8988T (cell line): Measurements from ENCODE around the gene TRMT61A.

Experiments
- DNase-seq: peaks from one replicate; pipeline ENCODE4 v3.0.0; 2011

TRMT61A gene

DNA sequence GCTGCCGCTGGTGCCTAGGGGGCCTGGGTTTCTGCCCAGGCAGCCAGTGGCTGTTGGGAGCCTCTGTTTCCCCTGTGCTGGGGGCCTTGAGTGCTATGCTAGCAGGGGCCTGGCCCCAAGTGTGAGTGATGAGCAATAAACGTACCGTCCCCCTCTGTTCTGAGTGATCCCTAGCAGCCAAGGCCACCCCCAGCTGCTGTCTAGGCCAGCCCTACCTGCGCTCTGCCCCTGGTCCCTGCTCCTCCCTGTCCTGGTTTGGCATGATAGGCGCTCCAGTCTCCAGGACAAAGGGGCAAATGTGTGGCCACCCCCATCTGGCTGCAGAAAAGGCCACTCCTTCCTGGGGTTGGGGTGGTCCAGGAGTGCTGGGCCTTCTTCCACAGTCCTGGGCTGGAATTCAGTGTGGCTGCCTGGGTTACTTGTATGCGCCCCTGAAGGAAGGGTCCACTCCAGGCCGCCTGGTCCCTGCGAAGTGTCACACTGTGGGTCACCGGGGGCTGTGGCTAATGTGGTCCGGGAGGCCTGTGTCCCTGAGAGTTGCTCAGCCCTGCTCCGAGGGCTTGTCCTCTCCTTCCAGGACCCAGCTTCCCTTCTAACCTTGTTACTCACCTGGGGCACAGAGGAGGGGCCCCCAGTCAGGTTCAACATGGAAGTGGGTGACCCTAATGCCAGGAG, 7.0 kb downstream of the TRMT61A start:
- DNase-seq: no peak

DNA sequence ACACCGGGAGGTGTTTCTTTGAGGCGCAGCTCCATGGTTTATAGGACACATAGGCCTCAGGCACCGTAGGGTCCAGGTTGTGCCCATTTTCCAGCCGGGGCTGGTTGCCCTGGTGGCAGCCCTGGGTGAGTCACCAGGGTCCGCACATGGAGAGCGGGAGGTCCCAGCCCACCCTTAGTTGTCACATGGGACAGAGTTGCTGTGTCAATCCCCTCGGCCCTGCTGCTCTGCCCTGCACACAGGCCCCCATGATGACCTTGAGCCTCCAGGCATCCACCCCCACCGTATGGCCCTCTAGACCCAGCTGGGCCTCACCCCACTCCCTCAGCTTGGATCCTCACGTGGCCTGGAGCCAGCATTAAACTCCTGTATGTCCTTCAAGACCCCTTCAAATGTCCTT, 7.7 kb downstream of the TRMT61A start:
- DNase-seq: no peak

DNA sequence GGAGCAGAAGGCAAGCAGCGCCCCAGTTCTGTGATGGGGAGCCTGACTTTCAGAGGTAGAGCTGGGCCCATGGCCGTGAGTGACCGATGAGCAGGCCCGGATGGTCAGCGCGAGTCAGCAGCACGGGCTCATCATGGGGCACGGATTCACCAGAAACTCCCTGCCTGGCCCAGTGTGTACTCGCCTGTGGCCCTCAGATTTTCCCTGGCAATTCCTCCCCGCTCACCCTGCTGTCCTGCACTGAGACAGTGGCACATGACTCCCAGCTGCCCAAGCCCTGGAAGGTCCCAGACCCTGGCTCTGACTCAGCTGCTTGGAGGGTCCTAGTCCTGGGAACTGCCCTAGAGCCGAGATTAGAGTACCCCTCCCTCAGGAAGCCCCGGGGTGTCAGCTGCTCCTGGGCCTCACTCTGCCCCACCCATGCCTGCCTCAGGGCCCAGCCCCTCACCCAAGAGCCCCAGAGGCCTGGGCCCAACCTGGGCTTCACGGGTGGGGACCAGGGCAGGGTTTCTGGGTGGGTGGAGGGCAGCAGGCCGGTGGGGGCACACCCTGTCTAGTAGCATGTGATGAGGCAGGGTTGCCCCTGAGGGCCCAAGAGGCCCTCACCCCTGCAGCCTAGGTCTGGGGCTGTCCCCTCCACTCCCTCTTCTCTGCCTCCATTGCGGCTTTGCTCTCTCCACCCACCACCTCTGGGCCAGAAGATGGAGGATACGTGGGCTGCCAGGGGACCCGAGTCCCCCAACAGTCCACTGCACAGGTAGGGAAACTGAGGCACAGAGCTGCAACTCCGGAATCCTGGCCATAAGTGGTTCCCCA, 8.4 kb downstream of the TRMT61A start:
- no peak for DNase-seq

DNA sequence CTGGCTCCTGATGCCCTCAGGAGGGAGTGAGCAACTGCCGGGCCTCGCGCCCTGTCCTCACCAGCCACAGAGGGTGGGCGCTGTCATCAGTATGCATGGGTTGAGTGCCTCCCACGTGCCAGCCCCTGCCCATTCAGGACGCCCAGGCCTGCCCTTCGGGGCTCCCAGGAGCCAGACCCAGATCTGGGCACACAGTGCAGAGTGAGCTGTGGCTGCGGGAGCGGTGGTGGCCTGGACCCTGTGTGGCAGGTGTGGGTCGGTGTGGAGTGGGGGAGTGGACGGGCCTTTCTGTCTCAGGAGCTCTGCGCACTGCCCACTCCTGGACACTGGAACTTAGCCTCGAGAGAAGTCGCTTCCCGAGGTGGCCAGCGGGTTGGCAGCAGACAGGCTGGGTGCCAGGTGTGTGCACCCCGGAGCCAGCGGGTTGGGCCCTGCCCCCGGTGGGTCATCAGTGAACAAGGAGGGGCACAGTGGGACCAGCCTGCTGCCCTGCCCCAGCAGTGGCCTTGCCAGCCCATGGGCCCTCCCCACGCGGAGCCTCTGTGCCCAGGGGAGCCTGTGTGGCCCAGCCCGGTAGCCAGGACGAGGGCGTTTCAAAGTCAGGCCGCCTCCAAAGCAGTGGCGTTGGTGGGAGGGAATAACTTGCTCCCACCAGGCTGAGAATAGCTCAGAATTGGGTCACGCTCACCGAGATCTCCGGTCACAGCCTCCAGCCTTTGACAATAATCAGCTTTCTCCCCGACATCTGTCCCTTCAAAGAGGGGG, 9.5 kb downstream of the TRMT61A start:
- DNase-seq: no peak

DNA sequence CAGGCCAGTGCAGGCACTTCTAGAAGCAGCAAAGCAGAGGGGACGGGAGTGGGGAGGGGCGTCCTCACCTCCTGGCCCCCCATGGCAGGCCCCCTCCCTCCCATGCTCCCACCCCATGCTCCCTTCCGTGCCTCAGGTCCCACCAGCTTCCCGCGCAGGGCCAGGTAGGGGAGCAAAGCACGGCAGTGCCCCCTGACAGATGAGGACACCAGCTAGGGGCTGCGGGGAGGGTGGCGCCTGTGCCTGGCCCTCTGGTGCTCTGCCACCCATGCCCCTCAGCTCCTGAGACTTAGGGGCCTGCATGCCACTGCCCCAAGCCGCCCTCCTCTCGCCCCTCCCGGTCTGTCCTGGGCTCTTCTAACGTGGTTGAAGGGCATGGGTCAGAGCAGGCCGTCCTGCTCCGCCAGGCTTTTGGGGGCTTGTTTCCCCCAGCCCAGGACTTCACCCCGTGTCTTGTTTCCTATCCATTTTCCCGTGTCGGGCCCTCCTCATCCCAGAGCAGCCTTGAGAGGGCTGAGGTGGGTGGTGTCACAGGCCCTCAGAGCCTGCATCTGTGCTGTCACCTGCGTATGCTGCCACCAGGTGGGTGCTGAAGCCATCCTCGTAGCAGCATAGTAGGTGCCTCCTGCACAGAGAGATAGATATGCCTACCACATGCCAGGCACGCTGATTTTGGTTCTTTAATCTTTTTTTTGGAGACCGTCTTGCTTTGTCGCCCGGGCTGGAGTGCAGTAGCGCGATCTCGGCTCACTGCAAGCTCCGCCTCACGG, 10.2 kb downstream of the TRMT61A start:
- DNase-seq: no peak

DNA sequence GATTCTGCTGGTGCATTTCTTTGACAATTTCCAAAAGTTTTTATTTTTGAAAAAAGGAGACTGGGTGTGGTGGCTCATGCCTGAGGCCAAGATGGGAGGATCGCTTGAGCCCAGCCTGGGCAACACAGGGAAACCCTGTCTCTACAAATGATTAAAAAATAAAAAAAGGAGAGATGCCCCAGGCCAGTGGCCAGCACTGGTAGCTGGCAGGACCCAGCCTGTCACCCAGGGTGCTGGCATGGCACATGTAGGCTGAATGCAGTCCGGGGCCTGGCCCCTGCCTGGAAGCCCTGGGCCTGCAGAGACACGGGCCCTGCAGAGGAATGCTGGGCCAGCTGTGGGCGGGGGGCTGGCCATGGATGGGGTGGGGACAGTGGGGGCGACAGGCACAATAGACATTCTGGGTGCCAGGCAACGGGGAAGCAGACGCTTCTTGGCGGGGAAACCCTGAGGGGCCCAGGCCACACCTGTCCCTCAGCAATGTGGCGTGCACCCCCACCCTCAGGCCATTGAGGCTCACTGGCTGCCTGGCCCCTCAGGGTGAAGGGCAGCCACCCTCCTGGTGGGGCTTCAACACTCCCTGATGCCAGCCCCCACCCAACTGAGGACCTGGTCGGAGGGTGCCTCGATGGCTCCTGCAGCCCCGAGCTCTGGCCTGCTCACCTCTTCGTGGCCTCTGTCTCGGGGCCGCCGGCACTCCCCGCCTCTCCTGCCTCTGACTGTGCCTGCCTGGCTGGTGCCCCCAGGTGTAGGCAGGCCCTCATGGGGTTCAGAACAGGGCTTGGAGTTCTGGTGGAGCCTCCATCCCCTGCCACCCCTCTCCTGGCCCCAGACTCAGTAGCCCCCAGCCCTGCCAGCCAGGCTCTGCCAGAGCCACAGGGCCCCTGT, 12.1 kb downstream of the TRMT61A start:
- DNase-seq: no peak

DNA sequence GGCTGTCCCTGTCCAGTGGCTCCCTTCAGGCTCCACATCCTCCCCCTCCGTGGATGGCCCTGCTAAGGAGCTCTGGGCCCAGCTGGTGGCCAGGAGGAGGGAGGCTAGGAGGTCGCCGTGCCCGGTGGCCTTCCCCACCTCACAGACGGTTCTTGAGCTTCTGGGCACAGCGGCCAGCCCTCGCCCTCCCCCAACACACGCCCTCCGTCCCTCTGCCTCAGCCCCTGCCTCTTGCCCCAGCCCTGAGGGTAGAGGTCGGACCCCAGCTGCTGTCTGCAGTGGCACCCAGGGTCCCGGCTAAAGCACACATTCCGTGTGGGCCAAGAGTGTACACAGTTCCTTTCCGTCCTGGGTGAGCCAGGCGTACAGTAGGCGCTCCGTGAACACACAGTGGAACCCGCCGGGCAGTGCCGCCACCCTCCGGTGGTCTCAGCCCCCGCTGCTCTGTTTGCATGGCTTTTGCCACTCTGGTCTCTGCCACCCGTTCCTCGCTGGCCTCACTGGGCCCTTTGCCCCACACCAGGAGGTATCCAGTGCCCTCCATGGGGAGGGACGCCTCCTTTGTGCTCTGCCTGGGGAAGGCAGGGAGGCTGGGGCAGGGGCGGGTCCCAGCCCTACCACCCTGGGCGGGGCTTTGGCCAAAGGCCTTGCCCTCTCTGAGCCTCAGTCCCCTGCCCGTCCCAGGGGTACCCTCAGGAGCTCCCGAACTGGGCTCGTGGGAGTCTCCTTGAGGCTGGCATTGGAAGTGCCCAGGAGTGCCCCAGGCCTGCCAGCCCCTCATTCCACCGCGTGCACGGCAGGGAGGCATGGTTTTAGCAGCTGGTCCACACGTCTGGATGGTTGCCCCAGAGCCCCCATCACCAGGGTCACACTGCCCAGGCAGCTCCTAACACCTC, 13.0 kb downstream of the TRMT61A start:
- no peak for DNase-seq

DNA sequence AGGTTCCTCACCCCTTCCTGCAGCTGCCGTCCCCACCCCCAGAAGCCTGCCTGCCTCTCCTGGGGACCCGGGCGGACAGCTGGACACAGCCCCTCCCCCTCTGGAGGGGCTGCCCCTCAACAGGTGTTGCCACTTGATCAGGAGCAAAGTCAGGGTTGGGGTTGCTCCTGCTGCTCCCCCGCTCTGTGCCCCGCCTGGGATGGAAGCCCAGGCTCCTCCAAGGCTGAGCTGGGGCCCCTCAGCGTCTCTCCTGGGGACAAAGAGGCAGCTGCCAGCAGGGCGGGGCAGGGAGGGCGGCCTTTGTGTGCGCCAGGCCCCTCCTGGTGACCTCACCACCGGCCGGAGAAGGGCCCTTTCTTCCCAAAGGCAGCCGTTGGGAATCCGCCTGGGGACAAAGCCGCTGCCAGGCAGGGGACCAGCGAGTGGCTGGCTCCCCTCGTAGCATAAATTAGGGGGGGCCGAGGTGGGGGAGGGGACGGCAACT, 13.7 kb downstream of the TRMT61A start:
- DNase-seq: no peak

DNA sequence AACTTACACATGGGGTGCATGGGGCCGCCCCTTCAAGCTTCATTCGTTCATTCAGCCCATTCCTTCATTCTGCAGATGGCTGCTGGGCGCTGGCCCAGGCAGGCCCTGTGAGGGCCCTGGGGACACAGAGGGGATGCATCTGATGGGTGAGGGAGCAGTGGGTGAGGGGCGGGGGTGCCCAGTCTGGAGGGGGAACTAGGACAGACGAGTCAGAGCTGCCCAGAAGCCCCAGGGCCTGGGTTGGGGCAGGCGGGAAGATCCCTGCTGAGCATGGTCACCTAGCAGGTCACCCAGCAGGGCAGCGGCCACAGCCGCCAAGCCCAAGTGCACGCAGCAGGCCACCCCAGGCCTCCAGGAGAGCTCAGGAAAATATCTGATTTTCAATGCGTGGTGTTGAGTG, 14.1 kb downstream of the TRMT61A start:
- DNase-seq: no peak

DNA sequence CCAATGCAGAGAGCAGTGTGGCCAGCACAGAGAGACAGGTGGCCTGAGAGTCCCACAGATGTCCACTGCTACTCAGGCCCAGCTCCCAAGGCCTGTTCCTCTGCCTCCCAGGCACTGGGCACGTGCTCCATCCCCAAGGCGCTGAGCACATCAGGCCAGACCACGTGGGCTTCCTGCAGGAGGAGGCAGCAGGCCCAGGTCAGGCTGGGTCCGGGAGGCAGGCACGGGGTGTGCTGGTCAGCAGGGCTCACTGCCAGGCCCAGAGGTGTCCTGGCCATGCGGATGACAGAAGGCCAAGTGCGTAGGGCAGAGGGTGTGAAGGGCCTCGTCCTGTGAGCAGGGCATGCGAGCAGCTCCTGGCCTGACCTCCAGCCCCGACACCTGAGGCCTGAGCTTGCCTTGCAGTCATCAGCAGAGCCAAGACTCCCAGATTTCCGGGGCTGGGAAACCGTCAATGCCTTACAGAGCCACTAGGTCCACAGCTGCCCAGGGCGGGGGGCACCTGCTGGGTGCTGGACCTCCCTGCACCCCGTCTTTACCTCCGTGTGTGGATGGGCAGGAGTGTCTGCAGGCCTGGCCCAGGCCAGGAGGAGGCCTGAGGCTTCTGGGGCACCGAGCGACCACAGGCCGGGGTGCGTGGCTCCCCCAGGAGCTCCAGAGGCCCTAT, 14.9 kb downstream of the TRMT61A start:
- DNase-seq: no peak

DNA sequence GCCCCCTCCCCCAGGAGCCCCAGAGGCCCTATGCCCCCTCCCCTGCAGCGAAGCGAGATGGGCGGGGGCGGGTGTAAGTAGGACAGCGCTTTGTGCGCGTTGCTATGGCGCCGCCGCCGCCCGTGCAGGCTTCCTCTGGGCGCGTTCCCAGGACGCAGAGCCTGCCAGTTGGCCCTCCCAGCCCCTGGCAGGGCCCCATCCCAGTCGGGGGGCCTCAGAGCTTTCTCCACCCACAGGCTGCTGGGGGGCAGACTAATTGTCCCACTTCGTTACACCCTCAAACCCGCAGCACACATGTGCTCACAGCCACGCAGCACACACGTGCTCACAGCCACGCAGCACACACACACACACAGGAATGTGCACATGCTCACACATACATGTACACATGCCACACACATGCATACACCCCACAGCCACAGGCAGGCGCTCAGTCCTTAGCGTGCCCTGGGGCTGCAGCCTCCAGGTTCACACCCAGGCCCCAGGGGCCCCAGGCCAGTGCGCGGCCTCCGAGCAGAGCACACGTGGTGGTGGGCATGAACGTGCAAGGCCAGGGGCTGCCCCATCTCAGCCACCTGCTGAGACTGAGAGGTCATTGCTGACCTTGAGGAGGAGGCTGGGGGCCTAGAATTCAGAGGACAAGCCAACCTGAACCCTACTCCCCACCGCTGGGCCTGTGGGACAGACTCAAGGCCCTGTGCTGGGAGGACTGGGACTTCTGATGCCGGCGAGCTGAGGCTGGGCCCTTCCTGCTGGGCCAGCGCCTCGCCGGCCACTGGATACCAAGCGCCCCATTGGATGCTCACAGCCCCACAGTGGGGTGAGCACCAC, 15.6 kb downstream of the TRMT61A start:
- DNase-seq: no peak

DNA sequence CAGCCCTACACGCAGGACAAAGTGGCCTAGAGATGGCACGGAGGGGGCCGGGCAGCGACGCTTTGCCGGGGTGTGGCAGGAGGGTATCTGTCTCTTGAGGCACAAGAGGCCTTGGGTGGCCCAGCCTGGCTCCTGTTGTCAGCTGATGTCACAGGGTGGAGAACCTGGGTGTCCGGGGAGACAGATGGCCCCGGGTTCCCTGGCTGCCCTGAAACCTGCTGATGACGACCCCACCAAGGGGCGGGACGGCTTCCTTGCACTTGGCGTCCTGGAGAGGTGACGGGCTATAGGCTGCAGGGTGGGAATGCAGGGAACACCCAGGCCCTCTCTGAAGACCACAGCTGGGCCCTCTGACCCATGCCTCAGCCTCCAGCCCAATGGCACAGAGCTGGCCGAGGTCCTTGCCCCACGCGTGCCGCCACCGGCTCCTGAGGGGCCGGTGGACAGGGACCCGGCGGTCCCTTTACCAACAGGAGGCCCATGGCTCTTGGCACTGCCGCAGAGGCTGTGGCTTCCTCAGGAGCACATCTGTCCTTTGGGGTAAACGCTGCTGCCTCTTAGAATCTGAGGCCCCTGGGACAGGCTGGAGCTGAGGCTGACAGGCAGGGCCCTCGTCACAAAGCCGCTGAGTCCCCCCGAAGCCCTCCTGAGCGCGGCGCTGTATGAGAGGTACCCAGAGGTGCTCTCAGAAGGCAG, 16.4 kb downstream of the TRMT61A start:
- no peak for DNase-seq

DNA sequence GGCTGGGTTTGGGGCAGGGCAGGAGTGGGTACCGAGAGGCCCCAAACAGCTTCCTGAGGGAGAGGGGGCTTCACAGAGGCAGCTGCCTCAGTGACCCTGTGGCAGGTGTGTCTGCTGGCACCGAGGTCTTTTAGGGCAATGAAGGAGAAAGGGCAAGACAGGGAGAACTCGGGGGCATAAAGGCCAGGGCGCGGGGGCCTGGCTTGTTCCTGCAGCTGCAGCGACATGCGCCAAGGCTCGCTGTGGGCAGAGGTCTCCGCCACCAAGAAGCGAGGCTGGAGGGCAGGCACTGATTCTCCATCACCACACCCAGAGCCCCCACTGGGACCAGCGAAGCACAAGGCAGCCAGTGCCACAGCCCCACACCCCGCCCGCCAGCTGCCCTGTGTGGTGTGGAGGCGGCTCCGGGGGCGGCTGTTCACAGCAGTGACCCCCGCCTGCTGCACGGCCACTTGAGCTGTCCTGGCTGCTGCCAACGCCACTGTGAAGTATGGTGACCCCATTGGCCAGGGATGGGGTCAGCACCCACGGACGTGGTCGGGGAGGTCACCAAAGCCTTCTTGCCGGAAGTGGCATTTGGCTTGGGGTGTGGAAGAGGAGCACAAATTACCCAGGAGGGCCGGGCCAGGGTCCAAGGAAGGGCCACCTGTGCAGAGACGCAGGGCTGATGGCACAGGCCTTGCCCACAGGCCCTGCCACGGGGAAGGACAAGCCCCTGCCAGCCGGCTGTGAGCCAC, 17.1 kb downstream of the TRMT61A start:
- peak; percentile 27 for DNase-seq

DNA sequence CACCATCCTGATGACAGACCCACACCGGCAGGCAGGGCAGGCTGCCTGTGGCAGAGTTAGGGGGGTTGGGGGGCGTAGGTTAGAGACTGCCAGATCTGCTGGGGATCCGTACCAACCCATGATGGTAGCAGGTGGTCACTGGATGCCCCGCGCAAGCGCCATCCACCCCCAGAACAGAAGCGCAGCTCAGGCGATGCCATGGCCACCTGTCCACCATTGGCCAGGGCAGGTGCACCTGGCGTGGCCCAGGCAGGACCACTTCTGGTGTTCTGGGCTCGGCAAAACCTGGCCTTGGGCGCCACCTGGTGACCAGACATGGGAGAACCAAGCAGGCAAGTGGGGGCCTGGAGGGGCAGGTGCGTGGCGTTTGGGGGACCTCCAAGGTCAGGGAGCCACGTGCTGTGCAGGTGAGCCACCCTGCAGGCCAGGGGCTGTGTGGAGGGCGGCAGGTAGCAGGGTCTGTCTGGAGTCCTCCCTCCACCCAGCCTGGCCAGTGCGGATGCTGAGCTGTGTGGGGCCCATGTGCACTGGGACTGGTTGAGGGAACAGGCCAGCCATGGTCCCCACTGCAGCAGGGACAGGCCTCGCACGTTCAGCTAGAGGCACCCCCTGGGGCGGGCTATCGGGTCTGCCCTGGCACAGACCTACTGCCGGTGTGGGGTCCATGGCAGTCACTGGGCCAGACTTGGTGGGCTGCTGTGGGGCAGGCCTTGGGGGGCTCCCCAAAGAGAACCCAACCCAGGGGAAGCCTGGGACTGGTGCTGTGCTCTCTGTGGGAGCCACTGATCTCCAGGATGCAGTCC, 17.9 kb downstream of the TRMT61A start:
- peak; percentile 94 for DNase-seq

DNA sequence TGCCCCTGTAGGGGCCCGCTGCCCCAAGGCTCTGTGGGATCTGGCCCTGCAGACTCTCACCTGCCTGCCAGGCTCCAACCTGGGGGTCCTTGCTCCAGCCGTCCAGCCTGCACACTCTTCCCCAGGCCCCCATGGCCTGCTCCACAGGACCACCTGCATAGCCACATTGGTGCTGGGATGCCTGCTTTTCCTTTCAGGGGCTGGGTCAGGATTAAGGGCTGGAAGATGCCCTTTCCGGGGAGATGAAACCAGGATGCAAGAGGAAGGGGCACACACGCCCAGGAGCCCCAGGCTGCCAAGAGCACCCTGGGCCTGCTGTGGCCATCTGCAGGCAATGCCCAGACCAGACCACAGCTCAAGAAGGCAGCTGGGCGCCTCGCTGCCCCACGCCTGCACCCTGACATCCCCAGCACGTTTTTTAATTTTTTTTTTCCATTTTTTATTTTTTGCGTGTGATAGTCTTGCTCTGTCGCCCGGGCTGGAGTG, 18.5 kb downstream of the TRMT61A start:
- no peak for DNase-seq

DNA sequence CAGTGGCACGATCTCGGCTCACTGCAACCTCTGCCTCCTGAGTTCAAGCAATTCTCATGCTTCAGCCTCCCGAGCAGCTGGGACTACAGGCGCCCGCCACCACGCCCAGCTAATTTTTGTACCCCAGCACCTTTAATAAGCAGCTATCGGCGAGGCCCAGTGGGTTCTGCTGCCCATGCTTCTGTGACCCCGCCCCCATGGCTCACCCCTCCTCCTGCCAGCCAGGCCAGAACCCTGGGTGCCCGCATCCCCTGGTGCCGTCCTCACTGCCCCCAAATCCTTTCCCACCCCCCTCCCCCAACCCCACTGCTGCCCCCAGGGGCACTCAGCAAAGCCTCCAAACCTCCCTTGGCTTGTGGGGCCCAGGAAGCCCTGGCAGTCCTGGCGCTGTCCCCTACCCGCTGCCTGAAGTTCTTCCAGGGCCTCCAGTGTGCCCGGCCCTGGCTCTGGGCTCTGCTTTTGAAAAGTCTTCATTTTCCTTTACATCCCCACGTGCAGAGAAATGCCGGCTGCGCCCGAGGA, 19.0 kb downstream of the TRMT61A start:
- no peak for DNase-seq
